ENCODE data around the gene ZSCAN20.
"Not testable (repeated sequence)": the region's sequence is repeated elsewhere in the genome, so short reads cannot be mapped to it uniquely, and the experiment has no call there.

The ZSCAN20 gene

GRCh38 chr1:33497410-33497809, 25.0 kb downstream of the ZSCAN20 start:
- FAIRE-seq: no peak

GRCh38 chr1:33500547-33500946, 28.1 kb downstream of the ZSCAN20 start:
- FAIRE-seq: no peak

- FAIRE-seq: no peak
These were observed 28.9 kb downstream of the ZSCAN20 start for GRCh38 chr1:33501309-33501708.

- FAIRE-seq: no peak
These were observed 29.3 kb downstream of the ZSCAN20 start for GRCh38 chr1:33501774-33502173.

- no peak for FAIRE-seq
These were observed 30.3 kb downstream of the ZSCAN20 start for GRCh38 chr1:33502726-33503125.

- no peak for FAIRE-seq
These were observed 31.1 kb downstream of the ZSCAN20 start for GRCh38 chr1:33503506-33503905.

- FAIRE-seq: no peak
These were observed 35.2 kb downstream of the ZSCAN20 start for GRCh38 chr1:33507661-33508060.

- no peak for FAIRE-seq
These were observed 35.7 kb downstream of the ZSCAN20 start for GRCh38 chr1:33508151-33508550.

GRCh38 chr1:33509276-33509675, 36.8 kb downstream of the ZSCAN20 start:
- not testable (repeated sequence) for FAIRE-seq

GRCh38 chr1:33512226-33513011, 40.0 kb downstream of the ZSCAN20 start:
- no peak for FAIRE-seq

- no peak for FAIRE-seq
These were observed 42.7 kb downstream of the ZSCAN20 start for GRCh38 chr1:33515112-33515511.

GRCh38 chr1:33515607-33516006, 43.2 kb downstream of the ZSCAN20 start:
- FAIRE-seq: no peak

- FAIRE-seq: no peak
These were observed 44.0 kb downstream of the ZSCAN20 start for GRCh38 chr1:33516428-33516827.

- no peak for FAIRE-seq
These were observed 44.6 kb downstream of the ZSCAN20 start for GRCh38 chr1:33516891-33517567.

GRCh38 chr1:33517596-33518250, 45.3 kb downstream of the ZSCAN20 start:
- no peak for FAIRE-seq

- FAIRE-seq: no peak
These were observed 46.9 kb downstream of the ZSCAN20 start for GRCh38 chr1:33519240-33519884.

GRCh38 chr1:33524586-33524985, 52.1 kb downstream of the ZSCAN20 start:
- no peak for FAIRE-seq

GRCh38 chr1:33527934-33528333, 55.5 kb downstream of the ZSCAN20 start:
- no peak for FAIRE-seq

GRCh38 chr1:33529957-33530356, 57.5 kb downstream of the ZSCAN20 start:
- FAIRE-seq: no peak

GRCh38 chr1:33532250-33532649, 59.8 kb downstream of the ZSCAN20 start:
- FAIRE-seq: no peak

- FAIRE-seq: no peak
These were observed 60.5 kb downstream of the ZSCAN20 start for GRCh38 chr1:33532936-33533335.

GRCh38 chr1:33535334-33535733, 62.9 kb downstream of the ZSCAN20 start:
- FAIRE-seq: no peak

GRCh38 chr1:33537885-33538284, 65.4 kb downstream of the ZSCAN20 start:
- no peak for FAIRE-seq
